ENCODE results near the gene IPO11. TPM values are rescaled to one million over a fixed set of nuclear protein-coding genes. Genes with fewer than 3 reads are reported as not detected.
"Not testable (repeated sequence)": the region's sequence is repeated elsewhere in the genome, so short reads cannot be mapped to it uniquely, and the experiment has no call there.

Gene IPO11
- total RNA-seq, 5 donors from 2014 or later (not counting 1 experiment from before 2014, with no cell fraction given): 17.4 to 25.7 (median 24.7) TPM

DNA sequence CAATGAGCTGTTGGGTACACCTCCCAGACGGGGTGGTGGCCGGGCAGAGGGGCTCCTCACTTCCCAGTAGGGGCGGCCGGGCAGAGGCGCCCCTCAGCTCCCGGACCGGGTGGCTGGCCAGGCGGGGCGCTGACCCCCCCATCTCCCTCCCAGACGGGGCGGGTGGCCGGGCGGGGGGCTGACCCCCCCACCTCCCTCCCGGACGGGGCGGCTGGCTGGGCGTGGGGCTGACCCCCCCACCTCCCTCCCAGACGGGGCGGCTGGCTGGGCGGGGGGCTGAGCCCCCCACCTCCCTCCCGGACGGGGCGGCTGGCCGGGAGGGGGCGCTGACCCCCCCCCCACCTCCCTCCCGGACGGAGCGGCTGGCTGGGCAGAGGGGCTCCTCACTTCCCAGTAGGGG lies 100.5 kb downstream of the IPO11 start:
- H3K27ac ChIP-seq (ENCODE audit: low read length); H3K4me3 ChIP-seq (ENCODE audit: control insufficient read depth in 1 of 2, extremely low read depth in 1 of 2, low read length in 1 of 2); H3K4me1 Mint-ChIP-seq; H3K9me3 Mint-ChIP-seq; DNase-seq; H3K4me1 ChIP-seq (ENCODE audit: control insufficient read depth in 1 of 2, extremely low read depth in 1 of 2, insufficient read depth in 2 of 2, low read length in 2 of 2); H3K9me3 ChIP-seq; H3K27me3 ChIP-seq (replicated peaks in 1 of 2; ENCODE audit: control insufficient read depth in 2 of 2, extremely low read depth in 1 of 2, insufficient read depth in 2 of 2, low read length in 1 of 2); H3K4me3 Mint-ChIP-seq; ATAC-seq (replicated peaks in 1 of 4); POLR2A ChIA-PET; CTCF ChIA-PET; H3K27ac Mint-ChIP-seq; H3K27me3 Mint-ChIP-seq: not testable (repeated sequence)
- peaks cover 4 to 12% of the 10 kb centered on the region in 2 donors for H3K36me3 ChIP-seq (ENCODE audit: control insufficient read depth in 2 of 2, extremely low read depth in 1 of 2, insufficient read depth in 1 of 2, low read length in 1 of 2)
- peaks cover 40% of the 10 kb centered on the region for H3K36me3 Mint-ChIP-seq
- WGBS (ENCODE audit: insufficient coverage): no CpG with 5 or more reads among the region's 28 CpGs

GRCh38 chr5:62514510-62515119 lies 102.1 kb downstream of the IPO11 start:
- H3K27ac ChIP-seq (ENCODE audit: low read length): no peak overlapping the region
- no CpG with 5 or more reads among the region's 6 CpGs for whole genome bisulfite sequencing (ENCODE audit: insufficient coverage)
- DNase-seq: no peak
- Mint-ChIP-seq H3K4me3 (no peak overlapping the region), H3K4me1 (no peaks in the 10 kb centered on the region), H3K36me3 (peaks cover 38% of the 10 kb centered on the region), H3K27ac (no peak overlapping the region), H3K27me3 (no peaks in the 10 kb centered on the region), H3K9me3 (no peaks in the 10 kb centered on the region)
- peaks cover 5 to 16% of the 10 kb centered on the region in 2 donors for H3K36me3 ChIP-seq (ENCODE audit: control insufficient read depth in 2 of 2, extremely low read depth in 1 of 2, insufficient read depth in 1 of 2, low read length in 1 of 2)
- ATAC-seq (replicated peaks in 1 of 4): no peak
- H3K4me1 ChIP-seq (ENCODE audit: control insufficient read depth in 1 of 2, extremely low read depth in 1 of 2, insufficient read depth in 2 of 2, low read length in 2 of 2): no peaks in the 10 kb centered on the region
- no peaks in the 10 kb centered on the region for H3K27me3 ChIP-seq (replicated peaks in 1 of 2; ENCODE audit: control insufficient read depth in 2 of 2, extremely low read depth in 1 of 2, insufficient read depth in 2 of 2, low read length in 1 of 2)
- POLR2A ChIA-PET: no interaction called here
- no peaks in the 10 kb centered on the region for H3K9me3 ChIP-seq
- CTCF ChIA-PET: interaction anchor here (0.5 to 0.9 kb wide), 2 partner anchors 14 to 99 kb away, joined by 4 to 10 read pairs; no protein-coding TSS in a partner anchor
- no peak overlapping the region for H3K4me3 ChIP-seq (ENCODE audit: control insufficient read depth in 1 of 2, extremely low read depth in 1 of 2, low read length in 1 of 2)

DNA sequence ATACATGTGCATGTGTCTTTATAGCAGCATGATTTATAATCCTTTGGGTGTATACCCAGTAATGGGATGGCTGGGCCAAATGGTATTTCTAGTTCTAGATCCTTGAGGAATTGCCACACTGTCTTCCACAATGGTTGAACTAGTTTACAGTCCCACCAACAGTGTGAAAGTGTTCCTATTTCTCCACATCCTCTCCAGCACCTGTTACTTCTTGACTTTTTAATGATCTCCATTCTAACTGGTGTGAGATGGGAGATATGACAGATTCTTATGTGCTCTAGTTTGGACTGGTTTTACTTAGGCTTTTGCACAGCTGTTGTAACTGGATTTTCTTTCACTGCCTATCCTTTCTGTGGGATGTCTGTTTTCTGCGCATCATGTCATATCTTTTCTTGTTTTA lies 108.2 kb downstream of the IPO11 start:
- CTCF ChIA-PET; H3K4me1 Mint-ChIP-seq; H3K27ac Mint-ChIP-seq; H3K4me1 ChIP-seq (ENCODE audit: control insufficient read depth in 1 of 2, extremely low read depth in 1 of 2, insufficient read depth in 2 of 2, low read length in 2 of 2); H3K9me3 ChIP-seq; H3K27me3 Mint-ChIP-seq; ATAC-seq (replicated peaks in 1 of 4); H3K4me3 ChIP-seq (ENCODE audit: control insufficient read depth in 1 of 2, extremely low read depth in 1 of 2, low read length in 1 of 2); H3K27ac ChIP-seq (ENCODE audit: low read length); H3K27me3 ChIP-seq (replicated peaks in 1 of 2; ENCODE audit: control insufficient read depth in 2 of 2, extremely low read depth in 1 of 2, insufficient read depth in 2 of 2, low read length in 1 of 2); H3K4me3 Mint-ChIP-seq; DNase-seq; POLR2A ChIA-PET; H3K9me3 Mint-ChIP-seq: not testable (repeated sequence)
- H3K36me3 ChIP-seq (ENCODE audit: control insufficient read depth in 2 of 2, extremely low read depth in 1 of 2, insufficient read depth in 1 of 2, low read length in 1 of 2): peaks cover 4 to 14% of the 10 kb centered on the region in 2 donors
- no CpG with 5 or more reads among the region's 1 CpG for WGBS (ENCODE audit: insufficient coverage)
- peaks cover 56% of the 10 kb centered on the region for H3K36me3 Mint-ChIP-seq

DNA sequence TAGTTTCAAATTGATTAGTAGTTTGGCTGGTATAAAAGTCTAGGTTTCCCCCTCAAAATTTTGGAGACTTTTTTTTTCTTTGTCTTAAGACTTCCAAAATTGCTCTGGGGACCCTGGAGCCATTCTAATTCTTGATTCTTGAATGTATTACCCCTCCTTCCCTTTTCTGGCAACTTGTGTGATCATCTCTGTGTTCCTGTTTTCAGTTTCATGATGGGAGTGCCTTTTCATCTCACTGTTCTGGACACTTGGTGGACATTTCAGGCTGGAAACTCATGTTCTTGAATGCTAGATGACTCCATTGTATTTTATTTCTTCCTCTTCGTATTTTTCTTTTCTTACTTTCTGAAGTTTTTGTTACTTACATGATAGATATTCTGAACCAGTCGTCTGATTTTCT lies 108.8 kb downstream of the IPO11 start:
- Mint-ChIP-seq H3K27me3 (no peaks in the 10 kb centered on the region), H3K4me1 (no peaks in the 10 kb centered on the region), H3K9me3 (no peaks in the 10 kb centered on the region), H3K4me3 (no peak overlapping the region), H3K36me3 (peaks cover 59% of the 10 kb centered on the region), H3K27ac (no peak overlapping the region)
- DNase-seq (no peak), ATAC-seq (replicated peaks in 1 of 4) (no peak)
- WGBS (ENCODE audit: insufficient coverage): no CpG with 5 or more reads among the region's 2 CpGs
- ChIA-PET POLR2A (no interaction called here), CTCF (no interaction called here)
- H3K27me3 ChIP-seq (replicated peaks in 1 of 2; ENCODE audit: control insufficient read depth in 2 of 2, extremely low read depth in 1 of 2, insufficient read depth in 2 of 2, low read length in 1 of 2): no peaks in the 10 kb centered on the region
- H3K9me3 ChIP-seq: no peaks in the 10 kb centered on the region
- no peak overlapping the region for H3K27ac ChIP-seq (ENCODE audit: low read length)
- H3K36me3 ChIP-seq (ENCODE audit: control insufficient read depth in 2 of 2, extremely low read depth in 1 of 2, insufficient read depth in 1 of 2, low read length in 1 of 2): peaks cover 4 to 13% of the 10 kb centered on the region in 2 donors
- H3K4me1 ChIP-seq (ENCODE audit: control insufficient read depth in 1 of 2, extremely low read depth in 1 of 2, insufficient read depth in 2 of 2, low read length in 2 of 2): no peaks in the 10 kb centered on the region
- H3K4me3 ChIP-seq (ENCODE audit: control insufficient read depth in 1 of 2, extremely low read depth in 1 of 2, low read length in 1 of 2): no peak overlapping the region

DNA sequence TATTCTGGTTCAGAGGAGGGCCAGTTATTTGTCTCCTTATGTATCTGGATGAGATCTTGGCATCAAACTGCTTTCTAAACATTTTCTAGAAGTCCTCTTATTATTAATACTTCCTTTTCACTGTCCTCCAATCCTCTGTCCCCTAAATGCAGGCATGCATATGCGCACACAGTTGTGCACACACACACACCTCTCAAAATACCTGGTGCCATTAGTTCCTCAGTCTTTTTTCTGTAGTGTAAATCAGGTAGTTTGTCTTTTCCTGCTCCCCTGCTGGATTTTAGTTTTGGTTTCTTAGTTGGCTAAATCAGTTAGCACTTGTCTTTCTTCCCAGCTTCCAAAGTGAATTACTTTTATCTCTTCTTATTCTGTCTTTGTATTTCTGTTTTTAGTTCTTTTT lies 110.2 kb downstream of the IPO11 start:
- Mint-ChIP-seq H3K4me1 (no peaks in the 10 kb centered on the region), H3K27me3 (no peaks in the 10 kb centered on the region), H3K36me3 (peaks cover 53% of the 10 kb centered on the region), H3K27ac (no peak overlapping the region), H3K4me3 (no peak overlapping the region), H3K9me3 (no peaks in the 10 kb centered on the region)
- Histone ChIP-seq H3K27me3 (replicated peaks in 1 of 2; ENCODE audit: control insufficient read depth in 2 of 2, extremely low read depth in 1 of 2, insufficient read depth in 2 of 2, low read length in 1 of 2) (no peaks in the 10 kb centered on the region), H3K27ac (ENCODE audit: low read length) (no peak overlapping the region), H3K36me3 (ENCODE audit: control insufficient read depth in 2 of 2, extremely low read depth in 1 of 2, insufficient read depth in 1 of 2, low read length in 1 of 2) (peaks cover 4 to 8% of the 10 kb centered on the region in 2 donors), H3K4me1 (ENCODE audit: control insufficient read depth in 1 of 2, extremely low read depth in 1 of 2, insufficient read depth in 2 of 2, low read length in 2 of 2) (no peaks in the 10 kb centered on the region), H3K9me3 (no peaks in the 10 kb centered on the region), H3K4me3 (ENCODE audit: control insufficient read depth in 1 of 2, extremely low read depth in 1 of 2, low read length in 1 of 2) (no peak overlapping the region)
- CTCF ChIA-PET: interaction anchor here in 1 of 2 donors (0.7 kb wide), 1 partner anchor 229 kb away, joined by 5 read pairs; no protein-coding TSS in a partner anchor
- WGBS (ENCODE audit: insufficient coverage): no CpG with 5 or more reads among the region's 1 CpG
- POLR2A ChIA-PET: no interaction called here
- no peak for DNase-seq
- no peak for ATAC-seq (replicated peaks in 1 of 4)

- Histone ChIP-seq H3K4me3 (ENCODE audit: control insufficient read depth in 1 of 2, extremely low read depth in 1 of 2, low read length in 1 of 2) (no peak overlapping the region), H3K27me3 (replicated peaks in 1 of 2; ENCODE audit: control insufficient read depth in 2 of 2, extremely low read depth in 1 of 2, insufficient read depth in 2 of 2, low read length in 1 of 2) (no peaks in the 10 kb centered on the region), H3K9me3 (no peaks in the 10 kb centered on the region), H3K27ac (ENCODE audit: low read length) (no peak overlapping the region), H3K36me3 (ENCODE audit: control insufficient read depth in 2 of 2, extremely low read depth in 1 of 2, insufficient read depth in 1 of 2, low read length in 1 of 2) (peaks cover 5 to 23% of the 10 kb centered on the region in 2 donors), H3K4me1 (ENCODE audit: control insufficient read depth in 1 of 2, extremely low read depth in 1 of 2, insufficient read depth in 2 of 2, low read length in 2 of 2) (no peaks in the 10 kb centered on the region)
- no peaks in the 10 kb centered on the region for H3K27me3 Mint-ChIP-seq
- H3K36me3 Mint-ChIP-seq: peaks cover 28% of the 10 kb centered on the region
- no peak for DNase-seq
- no peaks in the 10 kb centered on the region for H3K9me3 Mint-ChIP-seq
- no peak overlapping the region for H3K27ac Mint-ChIP-seq
- 100% methylated on average over 2 of the region's 2 CpGs for WGBS (ENCODE audit: insufficient coverage)
- no peak overlapping the region for H3K4me3 Mint-ChIP-seq
- ATAC-seq (replicated peaks in 1 of 4): no peak
- CTCF ChIA-PET: no interaction called here
- no peaks in the 10 kb centered on the region for H3K4me1 Mint-ChIP-seq
- POLR2A ChIA-PET: no interaction called here
These were observed 121.0 kb downstream of the IPO11 start for GRCh38 chr5:62533597-62533996.

Data from T-cell (primary cell).